Large intestine (tissue), 12 donors: ENCODE results near the gene AMIGO3. TPM values are rescaled to one million over a fixed set of nuclear protein-coding genes. Genes with fewer than 3 reads are reported as not detected.

Experiments used
- DNase-seq, 2 donors: peaks; one replicate each; pipeline versions ENCODE4 v3.0.0 to v3.0.0-alpha.2; 2013
- H3K27ac ChIP-seq: one replicate; pipeline ENCODE4 v1.5.1; 2013; ENCODE audit warnings: low read length
- H3K27me3 ChIP-seq: 2 replicates; pipeline ENCODE4 v1.6.1; 2013; ENCODE audit warnings: low read length; ENCODE audit not compliant: control insufficient read depth, insufficient read depth
- H3K36me3 ChIP-seq: 2 replicates; pipeline ENCODE4 v1.6.1; 2013; ENCODE audit warnings: low read length; ENCODE audit not compliant: control insufficient read depth, insufficient read depth
- H3K4me1 ChIP-seq: one replicate; pipeline ENCODE4 v1.6.1; 2013; ENCODE audit warnings: low read length; ENCODE audit not compliant: control insufficient read depth, insufficient read depth
- H3K4me3 ChIP-seq: one replicate; pipeline ENCODE4 v1.5.1; 2013; ENCODE audit warnings: low read length
- H3K9me3 ChIP-seq: one replicate; pipeline ENCODE4 v1.6.1; 2013; ENCODE audit warnings: mild to moderate bottlenecking, low read depth, low read length, moderate library complexity; ENCODE audit not compliant: control insufficient read depth
- WGBS: methylation state at CpG from one replicate; pipeline ENCODE4 v1.1.5; 2013; ENCODE audit warnings: low lambda C conversion rate; ENCODE audit not compliant: insufficient coverage; 5-methylcytosine and 5-hydroxymethylcytosine counted together
- long read RNA-seq, 11 donors: transcript quantifications; one replicate each; lab custom pipeline, GENCODE V29; 2026
- polyA plus RNA-seq: library from polyadenylated mRNA; unstranded; fragments of 120-200 nt; gene quantifications from one replicate; pipeline ENCODE4 v1.2.1, GENCODE V29; 2013

The AMIGO3 gene, protein sequence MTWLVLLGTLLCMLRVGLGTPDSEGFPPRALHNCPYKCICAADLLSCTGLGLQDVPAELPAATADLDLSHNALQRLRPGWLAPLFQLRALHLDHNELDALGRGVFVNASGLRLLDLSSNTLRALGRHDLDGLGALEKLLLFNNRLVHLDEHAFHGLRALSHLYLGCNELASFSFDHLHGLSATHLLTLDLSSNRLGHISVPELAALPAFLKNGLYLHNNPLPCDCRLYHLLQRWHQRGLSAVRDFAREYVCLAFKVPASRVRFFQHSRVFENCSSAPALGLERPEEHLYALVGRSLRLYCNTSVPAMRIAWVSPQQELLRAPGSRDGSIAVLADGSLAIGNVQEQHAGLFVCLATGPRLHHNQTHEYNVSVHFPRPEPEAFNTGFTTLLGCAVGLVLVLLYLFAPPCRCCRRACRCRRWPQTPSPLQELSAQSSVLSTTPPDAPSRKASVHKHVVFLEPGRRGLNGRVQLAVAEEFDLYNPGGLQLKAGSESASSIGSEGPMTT
- 1.3 TPM for polyA plus RNA-seq
- long read RNA-seq, donor 1, partial matches to known transcripts = 0 of 3 reads
- long read RNA-seq, donor 1, other reads (novel, unspliced or antisense) = 0 of 3 reads
- long read RNA-seq, donor 2, transcript AMIGO3-201 (1 exons, 2,862 nt) = major isoform, 6 of 6 reads
- long read RNA-seq, donor 2, partial matches to known transcripts = 0 of 6 reads
- long read RNA-seq, donor 2, other reads (novel, unspliced or antisense) = 0 of 6 reads
- long read RNA-seq, donor 3 = 0 reads
- long read RNA-seq, donor 4 = 0 reads
- long read RNA-seq, donor 5, partial matches to known transcripts = 0 of 2 reads
- long read RNA-seq, donor 5, other reads (novel, unspliced or antisense) = 0 of 2 reads
- long read RNA-seq, donor 6, partial matches to known transcripts = 0 of 2 reads
- long read RNA-seq, donor 6, other reads (novel, unspliced or antisense) = 0 of 2 reads
- long read RNA-seq, donor 7, partial matches to known transcripts = 0 of 1 reads
- long read RNA-seq, donor 7, other reads (novel, unspliced or antisense) = 0 of 1 reads
- long read RNA-seq, donor 8, transcript AMIGO3-201 (1 exons, 2,862 nt) = major isoform, 5 of 5 reads
- long read RNA-seq, donor 8, partial matches to known transcripts = 0 of 5 reads
- long read RNA-seq, donor 8, other reads (novel, unspliced or antisense) = 0 of 5 reads
- long read RNA-seq, donor 9, partial matches to known transcripts = 0 of 1 reads
- long read RNA-seq, donor 9, other reads (novel, unspliced or antisense) = 0 of 1 reads
- long read RNA-seq, donor 10, partial matches to known transcripts = 0 of 4 reads
- long read RNA-seq, donor 10, other reads (novel, unspliced or antisense) = 0 of 4 reads
- long read RNA-seq, donor 11, partial matches to known transcripts = 0 of 4 reads
- long read RNA-seq, donor 11, other reads (novel, unspliced or antisense) = 0 of 4 reads

DNA sequence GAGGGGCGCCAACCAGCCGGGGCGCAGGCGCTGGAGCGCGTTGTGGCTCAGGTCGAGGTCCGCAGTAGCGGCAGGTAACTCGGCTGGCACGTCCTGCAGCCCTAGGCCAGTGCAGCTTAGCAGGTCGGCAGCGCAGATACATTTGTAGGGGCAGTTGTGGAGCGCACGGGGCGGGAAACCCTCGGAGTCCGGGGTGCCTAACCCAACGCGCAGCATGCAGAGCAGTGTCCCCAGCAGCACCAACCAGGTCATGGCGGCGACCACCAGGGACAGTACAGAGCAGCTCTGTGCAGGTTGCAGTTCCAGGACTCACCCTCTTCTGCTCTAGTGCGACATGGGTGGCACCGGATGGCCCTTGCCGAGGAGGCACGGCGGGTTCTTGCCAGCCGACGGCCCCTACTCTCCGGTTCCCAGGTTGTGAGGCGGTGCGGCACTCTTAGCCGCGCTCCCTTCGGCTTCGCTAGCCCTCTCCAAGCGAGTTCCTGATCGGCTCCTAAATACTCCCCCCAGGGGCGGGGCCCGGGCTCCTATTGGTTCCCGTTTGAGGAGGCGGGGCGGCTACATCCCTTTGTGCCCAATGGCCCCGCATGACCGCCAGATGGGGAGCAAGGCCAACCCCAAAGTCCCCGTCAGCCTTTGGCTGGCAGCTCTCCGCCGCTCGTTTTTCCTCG is at the start of gene AMIGO3:
AMIGO3 (minus strand) TSS at position 471 of the 671 bp plus-strand sequence; CDS start at position 252, 219 bp downstream.
- peaks cover 54% of the 10 kb centered on the region for H3K36me3 ChIP-seq
- H3K27me3 ChIP-seq = no peaks in the 10 kb centered on the region
- peak; percentile 78 to 93 for DNase-seq
- peaks cover 11% of the 10 kb centered on the region for H3K9me3 ChIP-seq
- whole genome bisulfite sequencing = no CpG with 5 or more reads among the region's 50 CpGs
- H3K4me3 ChIP-seq = peak within 1 kb of the TSS; percentile 44
- H3K4me1 ChIP-seq = peaks cover 24% of the 10 kb centered on the region
- H3K27ac ChIP-seq = peak within 1 kb of the TSS; percentile 55

DNA sequence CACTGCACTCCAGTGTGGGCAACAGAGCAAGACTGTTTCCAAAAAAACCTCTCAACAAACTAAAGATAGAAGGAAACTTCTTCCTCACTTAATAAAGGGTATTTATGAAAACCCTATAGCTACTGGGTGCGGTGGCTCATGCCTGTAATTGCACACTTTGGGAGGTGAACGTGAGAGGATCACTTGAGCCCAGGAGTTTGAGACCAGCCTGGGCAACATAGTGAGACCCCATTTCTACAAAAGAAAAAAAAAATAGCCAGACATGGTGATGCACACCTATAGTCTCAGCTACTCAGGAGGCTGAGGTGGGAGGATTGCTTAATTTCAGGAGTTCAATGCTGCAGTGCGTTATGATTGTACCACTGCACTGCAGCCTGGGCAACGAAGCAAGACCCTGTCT is 44.5 kb upstream of the AMIGO3 start:
- peaks cover 13% of the 10 kb centered on the region for H3K36me3 ChIP-seq
- no peaks in the 10 kb centered on the region for H3K9me3 ChIP-seq
- H3K4me3 ChIP-seq = no peak overlapping the region
- no peak overlapping the region for H3K27ac ChIP-seq
- no CpG with 5 or more reads among the region's 4 CpGs for WGBS
- H3K27me3 ChIP-seq = no peaks in the 10 kb centered on the region
- H3K4me1 ChIP-seq = no peaks in the 10 kb centered on the region
- DNase-seq = no peak

DNA sequence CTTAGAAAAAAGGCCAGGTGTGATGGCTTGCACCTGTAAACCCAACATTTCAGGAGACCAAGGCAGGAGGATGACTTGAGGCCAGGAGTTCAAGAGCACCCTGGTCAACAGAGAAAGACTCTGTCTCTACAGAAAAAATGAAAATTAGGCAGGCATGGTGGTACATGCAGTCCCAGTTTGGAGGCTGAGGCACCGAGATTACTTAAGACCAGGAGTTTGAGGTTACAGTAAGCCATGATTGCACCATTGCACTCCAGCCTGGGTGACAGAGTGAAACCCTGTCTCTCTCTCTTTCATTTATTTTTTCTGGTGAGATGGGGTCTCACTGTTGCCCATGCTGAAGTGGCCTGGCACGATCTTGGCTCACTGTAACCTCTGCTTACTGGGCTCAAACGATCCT is 42.2 kb upstream of the AMIGO3 start:
- H3K27me3 ChIP-seq = no peaks in the 10 kb centered on the region
- H3K4me1 ChIP-seq = no peaks in the 10 kb centered on the region
- WGBS = no CpG with 5 or more reads among the region's 3 CpGs
- H3K36me3 ChIP-seq = peaks cover 13% of the 10 kb centered on the region
- no peak overlapping the region for H3K4me3 ChIP-seq
- no peak overlapping the region for H3K27ac ChIP-seq
- no peak for DNase-seq
- no peaks in the 10 kb centered on the region for H3K9me3 ChIP-seq

DNA sequence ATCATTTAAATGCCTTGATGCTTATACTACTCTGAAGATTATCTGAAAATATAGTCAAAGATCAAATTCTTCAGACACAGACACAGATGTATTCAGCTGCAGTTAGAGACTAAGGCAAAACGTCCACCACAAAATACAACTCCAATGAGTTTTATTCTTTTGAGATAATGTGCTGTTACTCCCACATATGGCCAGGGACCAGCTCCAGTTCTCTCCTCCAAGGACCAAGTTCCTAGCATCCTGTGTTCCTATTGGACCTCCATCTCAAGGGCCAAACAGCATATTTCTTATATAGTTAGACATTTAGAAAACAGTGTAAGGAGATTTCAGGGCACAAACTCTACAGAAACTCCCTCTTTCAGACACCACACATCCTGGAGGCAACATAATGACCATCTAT is 39.7 kb upstream of the AMIGO3 start:
- WGBS = no CpG with 5 or more reads among the region's 1 CpG
- no peak for DNase-seq
- H3K4me1 ChIP-seq = no peaks in the 10 kb centered on the region
- H3K4me3 ChIP-seq = no peak overlapping the region
- no peak overlapping the region for H3K27ac ChIP-seq
- H3K27me3 ChIP-seq = no peaks in the 10 kb centered on the region
- H3K36me3 ChIP-seq = peaks cover 8% of the 10 kb centered on the region
- H3K9me3 ChIP-seq = no peaks in the 10 kb centered on the region

DNA sequence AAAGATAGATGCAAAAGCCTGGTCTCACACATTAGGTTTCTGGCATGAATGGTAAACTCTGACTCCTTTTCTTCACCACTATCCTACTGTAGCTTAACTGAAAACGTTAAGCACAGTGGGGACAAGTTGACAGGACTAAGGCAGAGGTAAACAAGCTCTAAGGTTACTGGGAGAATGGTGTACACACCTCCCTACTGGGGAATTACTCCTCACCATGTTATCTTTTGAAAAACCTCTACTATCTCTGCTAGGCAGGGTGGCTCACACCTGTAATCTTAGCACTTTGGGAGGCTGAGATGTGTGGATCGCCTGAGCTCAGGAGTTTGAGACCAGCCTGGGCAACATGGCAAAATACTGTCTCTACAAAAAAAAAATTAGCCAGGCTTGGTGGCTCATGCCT is 37.7 kb upstream of the AMIGO3 start:
- no CpG with 5 or more reads among the region's 2 CpGs for WGBS
- Histone ChIP-seq H3K4me3 (no peak overlapping the region), H3K36me3 (peaks cover 4% of the 10 kb centered on the region), H3K27ac (no peak overlapping the region), H3K27me3 (no peaks in the 10 kb centered on the region), H3K9me3 (no peaks in the 10 kb centered on the region), H3K4me1 (no peaks in the 10 kb centered on the region)
- no peak for DNase-seq

DNA sequence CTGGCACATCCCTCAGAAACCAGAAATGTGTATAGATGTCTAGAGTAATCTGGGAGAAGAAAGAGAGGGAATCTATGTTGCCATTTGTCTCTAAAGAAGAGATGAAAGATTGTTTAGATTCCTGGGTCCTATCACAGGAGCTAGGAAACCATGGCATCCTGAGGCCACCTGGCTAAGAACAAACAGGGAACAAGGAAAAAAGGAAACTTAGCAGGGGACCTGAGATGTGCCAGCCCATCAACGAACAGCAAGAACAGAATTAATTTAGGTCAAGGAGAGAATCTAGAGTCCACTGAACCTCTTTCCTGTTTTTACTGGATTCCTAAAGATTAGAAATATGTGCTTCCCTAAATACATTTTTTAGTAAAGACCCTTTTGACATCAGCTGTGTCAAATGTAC is 36.6 kb upstream of the AMIGO3 start:
- Histone ChIP-seq H3K9me3 (no peaks in the 10 kb centered on the region), H3K27me3 (no peaks in the 10 kb centered on the region), H3K36me3 (no peaks in the 10 kb centered on the region), H3K27ac (no peak overlapping the region), H3K4me1 (peaks cover under 1% of the 10 kb centered on the region), H3K4me3 (no peak overlapping the region)
- WGBS = no CpG with 5 or more reads among the region's 1 CpG
- no peak for DNase-seq

DNA sequence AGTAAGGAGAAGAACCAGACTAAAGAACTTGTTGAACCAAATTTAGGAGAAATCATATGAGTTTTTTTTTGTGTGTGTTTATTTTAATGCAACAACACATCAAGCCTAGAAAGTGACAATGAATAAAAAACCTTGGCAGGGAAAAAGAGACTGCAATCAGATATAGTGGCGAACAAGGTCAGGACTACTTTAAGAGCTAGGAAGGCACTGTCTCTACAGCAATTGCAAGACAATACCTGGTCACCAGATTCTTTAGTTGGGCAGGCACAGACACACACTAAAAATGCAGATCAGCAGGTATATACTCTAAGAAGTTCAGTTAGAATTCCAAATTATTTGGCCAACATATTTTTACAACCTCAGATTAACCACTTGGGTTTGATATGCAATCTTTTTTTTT is 35.1 kb upstream of the AMIGO3 start:
- H3K4me1 ChIP-seq = peaks cover 4% of the 10 kb centered on the region
- H3K27ac ChIP-seq = no peak overlapping the region
- no peaks in the 10 kb centered on the region for H3K9me3 ChIP-seq
- WGBS = 100% methylated on average over 1 of the region's 1 CpG
- H3K36me3 ChIP-seq = peaks cover 2% of the 10 kb centered on the region
- no peak overlapping the region for H3K4me3 ChIP-seq
- DNase-seq = no peak
- H3K27me3 ChIP-seq = no peaks in the 10 kb centered on the region

DNA sequence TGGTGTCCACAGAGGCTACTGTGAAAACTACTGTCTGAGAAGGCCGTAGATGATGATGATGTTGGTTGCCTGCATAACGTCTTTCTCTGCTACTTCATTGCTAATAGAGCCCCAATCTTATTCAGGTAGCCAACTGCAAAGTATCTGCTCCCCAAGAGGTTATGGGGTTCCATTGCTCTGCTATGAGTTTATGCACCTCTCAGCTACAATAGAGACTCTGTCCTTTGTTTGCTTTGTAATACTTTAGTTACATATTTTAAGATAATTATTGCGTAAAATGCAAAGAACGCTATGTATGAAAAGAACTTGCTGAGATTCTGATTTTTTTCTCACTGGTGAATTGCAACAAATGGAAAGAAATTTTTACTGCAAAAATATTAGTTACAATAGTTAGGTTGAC is 32.0 kb upstream of the AMIGO3 start:
- H3K4me1 ChIP-seq = peaks cover 4% of the 10 kb centered on the region
- peaks cover 17% of the 10 kb centered on the region for H3K36me3 ChIP-seq
- WGBS = no CpG with 5 or more reads among the region's 4 CpGs
- no peaks in the 10 kb centered on the region for H3K9me3 ChIP-seq
- no peaks in the 10 kb centered on the region for H3K27me3 ChIP-seq
- DNase-seq = peak in 1 of 2 donors; percentile 33
- H3K27ac ChIP-seq = peak overlapping the region; percentile 26
- H3K4me3 ChIP-seq = no peak overlapping the region

DNA sequence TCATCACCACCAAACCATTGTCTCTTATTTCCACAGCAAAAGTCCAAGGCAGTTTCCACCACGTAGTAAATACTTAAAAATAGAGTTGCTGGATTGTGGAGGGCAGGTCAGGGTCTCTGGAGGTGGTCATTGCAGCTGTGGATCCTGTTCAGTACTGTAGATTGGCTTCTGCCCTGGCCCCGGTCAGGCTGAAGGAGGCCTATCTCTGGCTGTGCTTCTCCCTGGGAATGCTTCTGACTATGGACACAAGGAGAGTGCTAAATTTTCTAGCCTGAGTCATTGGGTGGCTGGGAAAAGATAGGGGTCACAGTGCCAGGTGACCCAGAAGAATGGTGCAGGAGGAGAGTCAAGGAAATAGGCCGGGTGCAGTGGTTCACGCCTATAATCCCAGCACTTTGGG is 30.6 kb upstream of the AMIGO3 start:
- peaks cover 4% of the 10 kb centered on the region for H3K4me1 ChIP-seq
- H3K27ac ChIP-seq = no peak overlapping the region
- H3K36me3 ChIP-seq = peaks cover 22% of the 10 kb centered on the region
- no peak for DNase-seq
- WGBS = no CpG with 5 or more reads among the region's 4 CpGs
- H3K9me3 ChIP-seq = no peaks in the 10 kb centered on the region
- no peaks in the 10 kb centered on the region for H3K27me3 ChIP-seq
- H3K4me3 ChIP-seq = no peak overlapping the region
